Neural cell (in vitro differentiated cells): ENCODE measurements around the gene LMBRD2. TPM values are rescaled to one million over a fixed set of nuclear protein-coding genes. Genes with fewer than 3 reads are reported as not detected.
"Not testable (repeated sequence)": the region's sequence is repeated elsewhere in the genome, so short reads cannot be mapped to it uniquely, and the experiment has no call there.

Source experiments
- H2AFZ ChIP-seq: fragments of 200-600, 300-800 bp; sonication (generic), shearing (Covaris generic); 2 replicates; pipeline ENCODE4 v1.6.0; 2014; ENCODE audit warnings: low read depth, mild to moderate bottlenecking, antibody characterized with exemption, low read length, moderate library complexity
- H3F3A ChIP-seq: fragments of 200-600 bp; shearing (Covaris generic); 2 replicates; pipeline ENCODE4 v1.6.1; 2016; ENCODE audit warnings: mild to moderate bottlenecking, moderate library complexity, mixed read lengths, antibody characterized with exemption, low read length; ENCODE audit not compliant: insufficient read depth, poor library complexity, severe bottlenecking
- H3K27ac ChIP-seq: fragments of 200-600, 300-800 bp; sonication (generic), shearing (Covaris generic); 2 replicates; pipeline ENCODE4 v1.5.1; 2014; ENCODE audit warnings: mild to moderate bottlenecking, low read length, moderate library complexity
- H3K27me3 ChIP-seq: fragments of 300-800, 200-600 bp; sonication (generic), shearing (Covaris generic); 2 replicates; pipeline ENCODE4 v1.6.0; 2014; ENCODE audit warnings: mild to moderate bottlenecking, low read depth, low read length, moderate library complexity; ENCODE audit not compliant: insufficient read depth
- H3K36me3 ChIP-seq: fragments of 300-800, 200-600 bp; sonication (generic), shearing (Covaris generic); 2 replicates; pipeline ENCODE4 v1.5.1; 2014; ENCODE audit warnings: mild to moderate bottlenecking, antibody characterized with exemption, low read length, moderate library complexity; ENCODE audit not compliant: insufficient read depth
- H3K4me2 ChIP-seq: fragments of 300-800, 200-600 bp; sonication (generic), shearing (Covaris generic); 2 replicates; pipeline ENCODE4 v1.6.0; 2014; ENCODE audit warnings: mild to moderate bottlenecking, low read length
- H3K4me3 ChIP-seq: fragments of 300-800, 200-600 bp; sonication (generic), shearing (Covaris generic); 2 replicates; pipeline ENCODE4 v1.5.1; 2014; ENCODE audit warnings: mild to moderate bottlenecking, low read length, moderate library complexity
- H3K79me2 ChIP-seq: fragments of 200-600 bp; shearing (Covaris generic); replicated peaks from 2 replicates; pipeline ENCODE4 v1.6.0; 2014; ENCODE audit warnings: mild to moderate bottlenecking, low read length, moderate library complexity; ENCODE audit not compliant: insufficient read depth
- H3K9ac ChIP-seq: fragments of 300-800, 200-600 bp; sonication (generic), shearing (Covaris generic); 2 replicates; pipeline ENCODE4 v1.6.1; 2016; ENCODE audit warnings: mild to moderate bottlenecking, low read length, mixed read lengths
- H3K9me2 ChIP-seq: fragments of 200-600 bp; shearing (Covaris generic); 2 replicates; pipeline ENCODE4 v1.6.1; 2016; ENCODE audit warnings: mild to moderate bottlenecking, low read length, mixed read lengths; ENCODE audit not compliant: insufficient read depth
- H3K9me3 ChIP-seq: fragments of 200-600, 300-800 bp; sonication (generic), shearing (Covaris generic); 2 replicates; pipeline ENCODE4 v1.6.1; 2016; ENCODE audit warnings: mild to moderate bottlenecking, mixed run types, low read length, moderate library complexity, mixed read lengths
- H4K20me1 ChIP-seq: fragments of 200-600 bp; shearing (Covaris generic); 2 replicates; pipeline ENCODE4 v1.6.1; 2016; ENCODE audit warnings: mild to moderate bottlenecking, mixed run types; ENCODE audit not compliant: insufficient read depth
- EP300 ChIP-seq: fragments of 450-650 bp; conservative IDR thresholded peaks from 2 replicates; pipeline ENCODE4 v1.6.1; 2014; ENCODE audit warnings: antibody characterized with exemption, mild to moderate bottlenecking, moderate library complexity; ENCODE audit not compliant: poor library complexity, severe bottlenecking
- EZH2 ChIP-seq: fragments of 200-600, 300-800 bp; shearing (Covaris generic), sonication (generic); IDR thresholded peaks from 2 replicates; pipeline ENCODE4 v1.6.1; 2014; ENCODE audit warnings: antibody characterized with exemption, low read length, borderline replicate concordance, mild to moderate bottlenecking; ENCODE audit not compliant: insufficient read depth, poor library complexity, severe bottlenecking
- MXI1 ChIP-seq: fragments of 450-650 bp; conservative IDR thresholded peaks from 2 replicates; pipeline ENCODE4 v1.6.1; 2014; ENCODE audit warnings: antibody characterized with exemption, mild to moderate bottlenecking; ENCODE audit not compliant: poor library complexity, severe bottlenecking
- POLR2AphosphoS5 ChIP-seq: IDR thresholded peaks from 2 replicates; pipeline ENCODE4 v1.6.1; 2012
- RAD21 ChIP-seq: fragments of 450-650 bp; conservative IDR thresholded peaks from 2 replicates; pipeline ENCODE4 v1.6.1; 2014; ENCODE audit warnings: antibody characterized with exemption, mild to moderate bottlenecking, moderate library complexity
- SMC3 ChIP-seq: fragments of 450-650 bp; conservative IDR thresholded peaks from 2 replicates; pipeline ENCODE4 v1.6.1; 2014; ENCODE audit warnings: antibody characterized with exemption, mild to moderate bottlenecking, moderate library complexity; ENCODE audit not compliant: poor library complexity
- TAF1 ChIP-seq: IDR thresholded peaks from 2 replicates; pipeline ENCODE4 v1.6.1; 2012; ENCODE audit warnings: low read depth
- polyA plus RNA-seq: library from polyadenylated mRNA; depleted of rRNA; stranded (reverse); fragments of >200 nt; gene quantifications from 2 replicates; pipeline ENCODE4 v1.2.3, GENCODE V29; 2014
- TF ChIP-seq, protein P1 (sequence below): fragments of 450-650 bp; IDR thresholded peaks from 2 replicates; pipeline ENCODE4 v1.5.1; 2014; ENCODE audit warnings: antibody characterized with exemption, mild to moderate bottlenecking, moderate library complexity; ENCODE audit not compliant: poor library complexity, severe bottlenecking
- TF ChIP-seq, protein P2 (sequence below): IDR thresholded peaks from 2 replicates; pipeline ENCODE4 v1.6.1; 2012; ENCODE audit warnings: borderline replicate concordance

The LMBRD2 gene
- polyA plus RNA-seq, 1 donor from 2014 or later: 25.7 TPM

DNA sequence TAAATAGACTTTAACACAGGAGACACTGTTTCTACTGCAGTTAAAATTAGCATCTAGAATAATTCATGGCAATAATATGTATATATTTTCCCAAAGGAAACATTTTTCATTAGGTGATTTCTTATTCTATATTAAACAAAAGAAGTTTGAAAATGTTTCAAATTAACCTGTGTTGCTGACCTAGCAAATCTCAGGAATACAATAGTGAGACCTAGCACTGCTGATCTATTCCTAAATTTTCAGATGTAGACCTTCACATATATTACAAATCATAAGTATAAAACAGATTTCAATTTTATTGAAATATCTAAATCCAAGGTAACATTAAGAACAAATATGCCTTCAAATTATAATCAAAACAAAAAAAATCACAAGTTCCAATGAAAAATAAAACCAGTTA, 15.1 kb downstream of the LMBRD2 start:
- no peaks in the 10 kb centered on the region for H3K79me2 ChIP-seq
- no peaks in the 10 kb centered on the region for H3K27me3 ChIP-seq
- TF ChIP-seq EP300: no peak
- TF ChIP-seq, protein P1, sequence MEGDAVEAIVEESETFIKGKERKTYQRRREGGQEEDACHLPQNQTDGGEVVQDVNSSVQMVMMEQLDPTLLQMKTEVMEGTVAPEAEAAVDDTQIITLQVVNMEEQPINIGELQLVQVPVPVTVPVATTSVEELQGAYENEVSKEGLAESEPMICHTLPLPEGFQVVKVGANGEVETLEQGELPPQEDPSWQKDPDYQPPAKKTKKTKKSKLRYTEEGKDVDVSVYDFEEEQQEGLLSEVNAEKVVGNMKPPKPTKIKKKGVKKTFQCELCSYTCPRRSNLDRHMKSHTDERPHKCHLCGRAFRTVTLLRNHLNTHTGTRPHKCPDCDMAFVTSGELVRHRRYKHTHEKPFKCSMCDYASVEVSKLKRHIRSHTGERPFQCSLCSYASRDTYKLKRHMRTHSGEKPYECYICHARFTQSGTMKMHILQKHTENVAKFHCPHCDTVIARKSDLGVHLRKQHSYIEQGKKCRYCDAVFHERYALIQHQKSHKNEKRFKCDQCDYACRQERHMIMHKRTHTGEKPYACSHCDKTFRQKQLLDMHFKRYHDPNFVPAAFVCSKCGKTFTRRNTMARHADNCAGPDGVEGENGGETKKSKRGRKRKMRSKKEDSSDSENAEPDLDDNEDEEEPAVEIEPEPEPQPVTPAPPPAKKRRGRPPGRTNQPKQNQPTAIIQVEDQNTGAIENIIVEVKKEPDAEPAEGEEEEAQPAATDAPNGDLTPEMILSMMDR: no peak
- TF ChIP-seq SMC3: no peak
- TF ChIP-seq RAD21: no peak
- TF ChIP-seq POLR2AphosphoS5: no peak
- TF ChIP-seq, protein P2, sequence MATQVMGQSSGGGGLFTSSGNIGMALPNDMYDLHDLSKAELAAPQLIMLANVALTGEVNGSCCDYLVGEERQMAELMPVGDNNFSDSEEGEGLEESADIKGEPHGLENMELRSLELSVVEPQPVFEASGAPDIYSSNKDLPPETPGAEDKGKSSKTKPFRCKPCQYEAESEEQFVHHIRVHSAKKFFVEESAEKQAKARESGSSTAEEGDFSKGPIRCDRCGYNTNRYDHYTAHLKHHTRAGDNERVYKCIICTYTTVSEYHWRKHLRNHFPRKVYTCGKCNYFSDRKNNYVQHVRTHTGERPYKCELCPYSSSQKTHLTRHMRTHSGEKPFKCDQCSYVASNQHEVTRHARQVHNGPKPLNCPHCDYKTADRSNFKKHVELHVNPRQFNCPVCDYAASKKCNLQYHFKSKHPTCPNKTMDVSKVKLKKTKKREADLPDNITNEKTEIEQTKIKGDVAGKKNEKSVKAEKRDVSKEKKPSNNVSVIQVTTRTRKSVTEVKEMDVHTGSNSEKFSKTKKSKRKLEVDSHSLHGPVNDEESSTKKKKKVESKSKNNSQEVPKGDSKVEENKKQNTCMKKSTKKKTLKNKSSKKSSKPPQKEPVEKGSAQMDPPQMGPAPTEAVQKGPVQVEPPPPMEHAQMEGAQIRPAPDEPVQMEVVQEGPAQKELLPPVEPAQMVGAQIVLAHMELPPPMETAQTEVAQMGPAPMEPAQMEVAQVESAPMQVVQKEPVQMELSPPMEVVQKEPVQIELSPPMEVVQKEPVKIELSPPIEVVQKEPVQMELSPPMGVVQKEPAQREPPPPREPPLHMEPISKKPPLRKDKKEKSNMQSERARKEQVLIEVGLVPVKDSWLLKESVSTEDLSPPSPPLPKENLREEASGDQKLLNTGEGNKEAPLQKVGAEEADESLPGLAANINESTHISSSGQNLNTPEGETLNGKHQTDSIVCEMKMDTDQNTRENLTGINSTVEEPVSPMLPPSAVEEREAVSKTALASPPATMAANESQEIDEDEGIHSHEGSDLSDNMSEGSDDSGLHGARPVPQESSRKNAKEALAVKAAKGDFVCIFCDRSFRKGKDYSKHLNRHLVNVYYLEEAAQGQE: no peak
- no peak for TF ChIP-seq TAF1
- no peak for TF ChIP-seq EZH2
- no peak for TF ChIP-seq MXI1
- no peaks in the 10 kb centered on the region for H3K9me2 ChIP-seq
- H3K9ac ChIP-seq: no peak overlapping the region
- H3K4me2 ChIP-seq: no peak overlapping the region
- no peak overlapping the region for H3K27ac ChIP-seq
- H3F3A ChIP-seq: no peaks in the 10 kb centered on the region
- H2AFZ ChIP-seq: no peak overlapping the region
- no peaks in the 10 kb centered on the region for H3K9me3 ChIP-seq
- H3K4me3 ChIP-seq: no peak overlapping the region
- peaks cover 20% of the 10 kb centered on the region for H3K36me3 ChIP-seq
- no peaks in the 10 kb centered on the region for H4K20me1 ChIP-seq

DNA sequence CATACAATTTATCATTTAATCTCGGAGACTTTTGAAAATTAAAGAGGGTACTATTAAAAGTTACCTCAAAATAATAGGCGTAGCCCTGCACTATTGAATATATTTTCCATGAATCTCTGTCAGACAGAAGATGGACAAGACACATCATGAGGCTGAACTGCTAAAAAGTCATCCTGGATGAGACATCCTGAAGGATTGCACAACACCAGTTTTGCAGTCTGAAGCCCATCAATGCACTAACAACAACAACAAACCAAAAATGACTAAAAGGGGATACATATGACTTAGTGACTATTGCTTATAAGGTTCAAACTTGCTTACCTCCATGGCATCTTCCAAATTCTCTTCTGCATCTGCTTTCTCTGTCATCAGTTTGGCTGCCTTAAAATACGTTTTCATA, 15.7 kb downstream of the LMBRD2 start:
- Histone ChIP-seq H3K4me2 (no peak overlapping the region), H3F3A (no peaks in the 10 kb centered on the region), H3K27ac (no peak overlapping the region), H2AFZ (no peak overlapping the region), H3K36me3 (peaks cover 20% of the 10 kb centered on the region), H3K9ac (no peak overlapping the region), H3K79me2 (no peaks in the 10 kb centered on the region), H3K27me3 (no peaks in the 10 kb centered on the region), H3K4me3 (no peak overlapping the region), H4K20me1 (no peaks in the 10 kb centered on the region), H3K9me2 (no peaks in the 10 kb centered on the region), H3K9me3 (no peaks in the 10 kb centered on the region)
- TF ChIP-seq MXI1: no peak
- no peak for TF ChIP-seq EP300
- TF ChIP-seq POLR2AphosphoS5: no peak
- TF ChIP-seq, protein P1: no peak
- TF ChIP-seq, protein P2: no peak
- no peak for TF ChIP-seq EZH2
- TF ChIP-seq SMC3: no peak
- TF ChIP-seq RAD21: no peak
- no peak for TF ChIP-seq TAF1

DNA sequence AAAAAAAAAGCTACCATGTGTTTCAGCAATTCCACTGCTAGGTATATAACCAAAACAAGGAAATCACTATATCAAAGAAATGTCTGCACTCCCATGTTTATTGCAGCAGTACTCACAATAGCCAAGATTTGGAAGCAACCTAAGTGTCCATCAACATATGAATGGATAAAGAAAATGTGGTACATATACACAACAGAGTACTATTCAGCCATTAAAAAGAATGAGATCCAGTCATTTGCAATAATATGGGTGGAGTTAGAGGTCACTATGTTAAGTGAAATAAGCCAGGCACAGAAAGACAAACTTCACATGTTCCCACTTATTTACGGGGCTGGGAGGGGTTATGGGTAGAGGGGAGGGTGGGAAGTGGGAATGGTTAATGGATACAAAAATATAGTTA, 18.7 kb downstream of the LMBRD2 start:
- not testable (repeated sequence) for H3K79me2 ChIP-seq, H3F3A ChIP-seq, H3K27me3 ChIP-seq, H2AFZ ChIP-seq, H4K20me1 ChIP-seq, H3K9me2 ChIP-seq, H3K9me3 ChIP-seq, H3K4me2 ChIP-seq, H3K4me3 ChIP-seq, H3K27ac ChIP-seq, H3K9ac ChIP-seq
- H3K36me3 ChIP-seq: peaks cover 15% of the 10 kb centered on the region
